GM23338 (cell line): ENCODE results near the gene DAB1.

Source experiments
- CREB1 ChIP-seq: fragments of 250-450 bp; sonication (Bioruptor Pico); IDR thresholded peaks from 2 replicates; pipeline ENCODE4 v1.5.0; 2020; ENCODE audit warnings: low read depth, mild to moderate bottlenecking, moderate library complexity
- CTCF ChIP-seq, 2 experiments: fragments of 200-600 bp in 1 of 2; sonication (generic) in 1 of 2; conservative IDR thresholded peaks; 2 replicates each; pipeline versions ENCODE4 v1.5.1 to v1.6.1; 2016 to 2017; ENCODE audit warnings: antibody characterized with exemption in 2 of 2, low read depth in 2 of 2, mild to moderate bottlenecking in 2 of 2, moderate library complexity in 1 of 2
- ETS1 ChIP-seq: IDR thresholded peaks from 2 replicates; pipeline ENCODE4 v1.6.1; 2016; ENCODE audit warnings: antibody characterized with exemption
- EZH2 ChIP-seq: fragments of 200-600 bp; sonication (generic); IDR thresholded peaks from one replicate; pipeline ENCODE4 v1.8.0; 2017; ENCODE audit warnings: antibody characterized with exemption, mild to moderate bottlenecking, low read depth; ENCODE audit not compliant: unreplicated experiment
- EZH2phosphoT487 ChIP-seq: fragments of 200-600 bp; sonication (generic); IDR thresholded peaks from one replicate; pipeline ENCODE4 v1.8.1; 2018; ENCODE audit warnings: antibody characterized with exemption; ENCODE audit not compliant: unreplicated experiment
- JUNB ChIP-seq: IDR thresholded peaks from one replicate; pipeline ENCODE4 v1.6.1; 2016; ENCODE audit warnings: antibody characterized with exemption; ENCODE audit not compliant: unreplicated experiment
- NANOG ChIP-seq: IDR thresholded peaks from 2 replicates; pipeline ENCODE4 v1.6.1; 2016; ENCODE audit warnings: antibody characterized with exemption, borderline replicate concordance
- POLR2AphosphoS5 ChIP-seq: IDR thresholded peaks from 2 replicates; pipeline ENCODE4 v1.6.1; 2016; ENCODE audit warnings: antibody characterized with exemption, low read depth
- REST ChIP-seq: IDR thresholded peaks from one replicate; pipeline ENCODE4 v1.6.1; 2018; ENCODE audit warnings: antibody characterized with exemption; ENCODE audit not compliant: unreplicated experiment
- ZNF114 ChIP-seq: fragments of 250-450 bp; sonication (Bioruptor Pico); IDR thresholded peaks from 2 replicates; pipeline ENCODE4 v1.5.0; 2020; ENCODE audit warnings: mild to moderate bottlenecking, moderate library complexity
- ZNF331 ChIP-seq: fragments of 250-450 bp; sonication (Bioruptor Pico); IDR thresholded peaks from 2 replicates; pipeline ENCODE4 v1.5.0; 2020; ENCODE audit warnings: low read depth, mild to moderate bottlenecking, moderate library complexity

DNA sequence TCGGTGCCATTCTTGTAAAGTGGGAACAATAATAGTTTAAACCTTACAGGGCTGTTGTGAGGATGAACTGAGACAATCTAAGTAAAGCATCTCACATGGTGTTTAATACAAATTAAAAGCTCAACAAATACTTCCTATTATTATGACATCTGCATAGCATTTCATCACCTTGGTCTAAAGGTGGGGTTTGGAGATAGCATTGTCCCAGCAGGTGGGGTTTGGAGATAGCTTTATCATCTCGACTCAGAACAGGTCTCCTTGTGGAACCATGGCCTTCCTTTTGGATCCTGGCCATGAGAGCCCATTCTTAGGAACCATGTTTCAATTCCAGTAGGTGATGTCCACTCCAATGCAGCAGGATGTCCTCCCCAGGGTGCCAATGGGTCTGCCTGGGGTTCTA, 437.5 kb downstream of the DAB1 start:
- no peak for TF ChIP-seq CTCF (conservative IDR thresholded peaks at IDR 0.05; ENCODE audit: low read depth in 2 of 2)
- TF ChIP-seq POLR2AphosphoS5 = no peak
- TF ChIP-seq REST = no peak
- no peak for TF ChIP-seq EZH2
- TF ChIP-seq EZH2phosphoT487 = no peak
- TF ChIP-seq JUNB = no peak
- no peak for TF ChIP-seq CREB1 (CRISPR knock-in tag)
- TF ChIP-seq ZNF114 (CRISPR knock-in tag) = no peak
- no peak for TF ChIP-seq ETS1
- TF ChIP-seq ZNF331 (CRISPR knock-in tag) = no peak
- no peak for TF ChIP-seq NANOG
